Measurements from ENCODE around the gene CIAO3. TPM values are rescaled to one million over a fixed set of nuclear protein-coding genes. Genes with fewer than 3 reads are reported as not detected.

CIAO3 gene
- total RNA-seq, 1 experiment from 2014 or later = 21.9 TPM

DNA sequence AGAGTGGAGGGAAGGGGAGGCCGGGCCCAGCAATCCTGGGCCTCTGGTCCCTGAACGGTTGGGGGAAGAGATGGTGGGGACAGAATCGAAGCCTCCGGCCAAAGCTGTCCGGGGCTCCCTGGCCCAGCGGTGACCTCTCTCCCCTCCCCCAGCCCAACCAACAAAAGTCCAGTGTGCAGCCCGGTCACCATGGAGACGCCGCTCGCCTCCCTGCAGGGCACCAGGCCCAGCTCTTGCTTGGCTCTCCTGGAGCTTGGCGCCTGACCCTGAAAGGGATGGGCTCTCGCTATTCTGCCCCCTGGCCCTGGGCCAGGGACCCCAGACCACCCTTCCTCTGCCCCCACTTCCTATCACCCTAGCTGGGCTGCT is 24.6 kb downstream of the CIAO3 start:
- Histone ChIP-seq H3K27me3 (ENCODE audit: insufficient read depth, low read length) (no peaks in the 10 kb centered on the region; the same call in 1 of the 2 replicates), H3K79me1 (ENCODE audit: insufficient read depth, low read depth, low read length, poor library complexity, severe bottlenecking) (no peaks in the 10 kb centered on the region), H2AK5ac (ENCODE audit: insufficient read length, low read length) (no peak overlapping the region), H3K9ac (ENCODE audit: extremely low read depth, insufficient read length, low read length) (no peak overlapping the region), H3K14ac (ENCODE audit: insufficient read depth, low read length) (no peak overlapping the region), H3K23ac (ENCODE audit: insufficient read length, low read depth, low read length) (no peak overlapping the region), H3K4me1 (ENCODE audit: insufficient read depth, low read length) (no peaks in the 10 kb centered on the region), H4K20me1 (ENCODE audit: control insufficient read depth, insufficient read depth, insufficient read length) (no peaks in the 10 kb centered on the region), H2BK15ac (ENCODE audit: low read depth, low read length) (no peak overlapping the region), H3K4ac (ENCODE audit: low read depth, low read length) (no peak overlapping the region), H2BK120ac (ENCODE audit: low read depth, low read length, poor library complexity, severe bottlenecking) (no peak overlapping the region), H3K18ac (ENCODE audit: insufficient read length, low read depth, low read length) (no peak overlapping the region), H3K79me2 (ENCODE audit: insufficient read depth, low read length) (no peaks in the 10 kb centered on the region), H3K23me2 (ENCODE audit: insufficient read length, low read depth, low read length, poor library complexity, severe bottlenecking) (peaks cover 10% of the 10 kb centered on the region), H2BK5ac (ENCODE audit: insufficient read length, low read length) (no peak overlapping the region), H4K91ac (ENCODE audit: insufficient read length, low read depth, low read length) (no peak overlapping the region), H3K4me2 (ENCODE audit: insufficient read depth, insufficient read length, low read length) (peak overlapping the region; percentile 30), H3K56ac (ENCODE audit: insufficient read length, low read depth, low read length) (no peak overlapping the region), H2AFZ (ENCODE audit: low read length) (no peak overlapping the region), H2BK20ac (ENCODE audit: low read depth, low read length, poor library complexity, severe bottlenecking) (no peak overlapping the region), H3T11ph (ENCODE audit: low read length) (no peak overlapping the region), H3K27ac (ENCODE audit: insufficient read length, low read depth, low read length) (no peak overlapping the region), H2BK12ac (ENCODE audit: insufficient read length, low read depth, low read length) (no peak overlapping the region), H3K9me3 (ENCODE audit: control insufficient read depth, low read depth, low read length) (no peaks in the 10 kb centered on the region), H4K8ac (replicated peaks; ENCODE audit: insufficient read length, low read depth, low read length) (no peak overlapping the region), H4K5ac (ENCODE audit: insufficient read length, low read depth, low read length) (no peak overlapping the region)
- TF ChIP-seq, protein P1, sequence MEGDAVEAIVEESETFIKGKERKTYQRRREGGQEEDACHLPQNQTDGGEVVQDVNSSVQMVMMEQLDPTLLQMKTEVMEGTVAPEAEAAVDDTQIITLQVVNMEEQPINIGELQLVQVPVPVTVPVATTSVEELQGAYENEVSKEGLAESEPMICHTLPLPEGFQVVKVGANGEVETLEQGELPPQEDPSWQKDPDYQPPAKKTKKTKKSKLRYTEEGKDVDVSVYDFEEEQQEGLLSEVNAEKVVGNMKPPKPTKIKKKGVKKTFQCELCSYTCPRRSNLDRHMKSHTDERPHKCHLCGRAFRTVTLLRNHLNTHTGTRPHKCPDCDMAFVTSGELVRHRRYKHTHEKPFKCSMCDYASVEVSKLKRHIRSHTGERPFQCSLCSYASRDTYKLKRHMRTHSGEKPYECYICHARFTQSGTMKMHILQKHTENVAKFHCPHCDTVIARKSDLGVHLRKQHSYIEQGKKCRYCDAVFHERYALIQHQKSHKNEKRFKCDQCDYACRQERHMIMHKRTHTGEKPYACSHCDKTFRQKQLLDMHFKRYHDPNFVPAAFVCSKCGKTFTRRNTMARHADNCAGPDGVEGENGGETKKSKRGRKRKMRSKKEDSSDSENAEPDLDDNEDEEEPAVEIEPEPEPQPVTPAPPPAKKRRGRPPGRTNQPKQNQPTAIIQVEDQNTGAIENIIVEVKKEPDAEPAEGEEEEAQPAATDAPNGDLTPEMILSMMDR (conservative IDR thresholded peaks at IDR 0.05) = no peak
- Mint-ChIP-seq H3K27me3 (ENCODE audit: low read depth) (peaks cover 52% of the 10 kb centered on the region), H3K4me3 (peak overlapping the region; percentile 55 to 78), H3K36me3 (ENCODE audit: insufficient read depth in 1 of 3, low read depth in 3 of 3) (no peaks in the 10 kb centered on the region), H3K4me1 (peaks cover 17 to 31% of the 10 kb centered on the region in 2 experiments), H3K9me3 (no peaks in the 10 kb centered on the region; a peak in 2 of 5 replicates), H3K27ac (no peak overlapping the region; a peak in 1 of 7 replicates)
- peak; percentile 55 for DNase-seq
- WGBS (ENCODE audit: extremely low coverage, insufficient read length, low lambda C conversion rate) = no CpG with 5 or more reads among the region's 12 CpGs

Measured in H9 (cell line).